Stimulated activated memory B cell treated with anti-CD40 and anti-IgM and Interleukin-4, amounts not matched to agents 10 μg/mL and 1 μg/mL and 100 μg/mL, for 72 hours (primary cell): ENCODE results near the gene CHERP.

ENCODE experiments used
- ATAC-seq: fragments of 150-1000 bp; cut with Tn5 transposase; 2 replicates; pipeline ENCODE4 v1.10.0; 2021
- H3K27ac Mint-ChIP-seq: one replicate; pipeline ENCODE4 v1.8.0; 2022; ENCODE audit warnings: mild to moderate bottlenecking, mixed read lengths
- H3K27me3 Mint-ChIP-seq: one replicate; pipeline ENCODE4 v1.8.0; 2022; ENCODE audit warnings: mixed read lengths
- H3K36me3 Mint-ChIP-seq: one replicate; pipeline ENCODE4 v1.8.0; 2022; ENCODE audit warnings: mixed read lengths
- H3K4me1 Mint-ChIP-seq: one replicate; pipeline ENCODE4 v1.8.0; 2022; ENCODE audit warnings: mixed read lengths
- H3K4me3 Mint-ChIP-seq: one replicate; pipeline ENCODE4 v1.8.0; 2022; ENCODE audit warnings: mild to moderate bottlenecking, moderate library complexity, mixed read lengths
- H3K9me3 Mint-ChIP-seq: one replicate; pipeline ENCODE4 v1.8.0; 2022; ENCODE audit warnings: mixed read lengths

CHERP gene

DNA sequence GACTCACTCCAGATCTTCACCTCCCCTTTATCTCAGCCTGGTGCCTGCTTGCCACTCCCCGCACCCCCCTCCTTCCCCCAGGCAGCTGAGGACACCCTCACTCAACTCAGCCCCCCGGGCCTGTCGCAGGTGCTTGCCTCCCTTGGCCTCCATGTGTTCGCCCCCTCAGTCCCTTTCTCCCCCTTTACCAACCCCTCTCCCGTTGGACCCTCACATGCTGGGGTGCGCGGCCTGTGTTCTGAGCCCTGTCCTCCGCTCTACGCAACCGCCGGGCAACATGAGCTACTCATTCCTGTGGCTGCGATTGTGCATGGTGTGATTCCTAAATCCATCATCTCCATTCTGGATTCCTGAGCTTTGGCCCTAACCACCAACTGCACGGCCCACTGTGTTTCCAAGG lies 5.1 kb downstream of the CHERP start:
- peaks cover 71% of the 10 kb centered on the region for H3K36me3 Mint-ChIP-seq
- peaks cover 57% of the 10 kb centered on the region for H3K4me1 Mint-ChIP-seq
- H3K27ac Mint-ChIP-seq, result peak overlapping the region; percentile 8
- no peak for ATAC-seq
- H3K4me3 Mint-ChIP-seq, result no peak overlapping the region
- H3K9me3 Mint-ChIP-seq, result no peaks in the 10 kb centered on the region
- H3K27me3 Mint-ChIP-seq, result no peaks in the 10 kb centered on the region

DNA sequence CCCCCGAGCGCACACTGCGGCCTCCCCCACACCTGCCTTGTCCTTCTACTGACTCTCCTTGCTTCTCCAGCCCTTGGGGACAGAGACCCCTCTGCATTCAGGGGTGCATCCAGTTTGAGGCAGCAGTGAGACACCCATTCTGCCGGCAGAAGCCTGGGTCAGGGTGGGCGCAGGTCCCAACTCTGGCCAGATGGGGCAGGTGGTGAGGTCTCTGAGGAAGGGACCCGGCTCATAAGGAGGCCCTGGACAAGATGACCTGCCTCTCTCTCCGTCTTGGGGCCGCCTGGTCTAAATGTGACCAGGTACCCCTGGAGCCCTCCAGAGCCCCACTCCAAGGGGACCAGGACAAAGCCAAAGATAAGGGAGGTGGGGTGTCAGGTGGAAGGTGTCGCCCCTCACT lies 6.1 kb downstream of the CHERP start:
- Mint-ChIP-seq H3K4me3 (no peak overlapping the region), H3K4me1 (peaks cover 51% of the 10 kb centered on the region), H3K36me3 (peaks cover 81% of the 10 kb centered on the region), H3K27ac (peak overlapping the region; percentile 8), H3K27me3 (no peaks in the 10 kb centered on the region), H3K9me3 (no peaks in the 10 kb centered on the region)
- ATAC-seq, result no peak

DNA sequence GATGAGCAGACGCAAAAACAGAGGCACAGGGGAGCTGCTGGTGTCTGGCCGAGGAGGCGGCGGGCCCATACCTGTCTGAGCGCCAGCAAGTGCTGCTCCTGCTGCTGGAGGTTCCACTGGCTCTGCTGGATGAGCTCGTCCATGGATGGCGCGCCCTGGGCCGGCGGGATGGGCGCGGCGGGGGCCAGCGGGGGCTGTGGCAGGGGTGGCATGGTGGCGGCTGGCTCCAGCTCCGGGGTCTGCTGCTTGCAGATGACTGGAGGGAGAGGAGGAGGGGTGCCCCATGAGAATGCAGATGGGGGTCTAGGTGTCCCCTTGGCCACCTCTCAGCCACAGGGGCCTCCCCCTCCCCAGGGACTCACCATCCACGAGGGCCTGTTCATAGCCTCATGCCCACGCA lies 6.9 kb downstream of the CHERP start:
- Mint-ChIP-seq H3K9me3 (no peaks in the 10 kb centered on the region), H3K4me3 (no peak overlapping the region), H3K27ac (no peak overlapping the region), H3K36me3 (peaks cover 87% of the 10 kb centered on the region), H3K27me3 (no peaks in the 10 kb centered on the region), H3K4me1 (peaks cover 46% of the 10 kb centered on the region)
- ATAC-seq, result no peak

DNA sequence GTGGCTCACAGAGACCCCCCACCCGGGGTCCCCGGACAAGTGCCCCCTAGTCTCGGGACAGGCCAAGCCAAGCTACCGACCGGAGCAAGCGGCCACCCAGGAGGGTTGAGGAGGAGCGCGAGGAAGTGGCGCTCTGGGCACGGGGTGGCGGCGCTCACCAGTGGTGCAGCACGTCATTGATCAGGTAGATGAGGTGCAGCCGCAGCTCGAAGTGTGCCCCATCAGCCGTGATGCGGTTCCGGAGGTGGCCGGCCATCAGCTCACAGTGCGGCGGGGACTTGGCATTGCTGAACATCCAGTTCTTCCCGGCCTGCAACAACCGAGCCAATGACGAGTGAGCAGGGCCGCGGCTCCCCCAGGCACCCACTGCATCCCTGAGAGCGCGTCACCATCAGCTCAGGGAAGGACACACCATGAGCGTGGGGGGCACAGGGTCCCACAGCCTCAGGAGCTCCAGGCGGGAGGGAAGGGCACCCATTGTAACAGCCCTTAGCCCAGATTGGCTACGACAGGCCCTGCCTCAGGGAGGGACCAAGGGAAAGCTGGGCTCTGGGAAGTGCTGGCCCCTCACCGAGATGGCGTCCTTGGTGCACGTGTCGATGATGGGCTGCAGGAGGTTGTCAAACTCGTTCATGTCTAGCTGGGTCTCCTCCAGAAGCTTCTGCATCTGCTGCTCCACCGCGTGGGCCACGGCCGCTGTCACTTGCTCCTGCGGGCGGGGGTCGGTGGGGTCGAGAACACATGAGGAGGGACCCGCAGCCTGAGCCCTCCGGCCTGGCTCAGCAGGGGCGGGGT lies 9.6 kb downstream of the CHERP start:
- no peaks in the 10 kb centered on the region for H3K27me3 Mint-ChIP-seq
- H3K36me3 Mint-ChIP-seq, result peaks cover 79% of the 10 kb centered on the region
- H3K4me1 Mint-ChIP-seq, result peaks cover 18% of the 10 kb centered on the region
- no peaks in the 10 kb centered on the region for H3K9me3 Mint-ChIP-seq
- peak overlapping the region; percentile 42 for H3K27ac Mint-ChIP-seq
- no peak for ATAC-seq
- no peak overlapping the region for H3K4me3 Mint-ChIP-seq

DNA sequence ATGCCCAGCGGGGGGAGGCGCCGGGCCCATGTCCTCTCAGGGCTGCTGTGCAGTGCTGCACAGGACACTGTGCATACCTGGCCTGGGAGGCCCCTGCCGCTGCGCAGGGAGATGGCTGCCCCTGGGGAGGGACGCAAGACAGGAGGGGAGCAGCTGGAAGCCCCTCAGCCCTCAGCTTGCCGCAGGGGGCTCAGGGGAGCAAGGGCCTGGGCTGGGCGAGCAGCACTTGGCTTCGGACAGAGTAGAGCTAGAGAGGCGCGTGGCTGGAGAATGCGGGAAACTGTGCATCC lies 10.9 kb downstream of the CHERP start:
- Mint-ChIP-seq H3K27me3 (no peaks in the 10 kb centered on the region), H3K4me3 (no peak overlapping the region), H3K27ac (no peak overlapping the region), H3K4me1 (peaks cover 6% of the 10 kb centered on the region), H3K36me3 (peaks cover 68% of the 10 kb centered on the region), H3K9me3 (no peaks in the 10 kb centered on the region)
- ATAC-seq, result no peak

DNA sequence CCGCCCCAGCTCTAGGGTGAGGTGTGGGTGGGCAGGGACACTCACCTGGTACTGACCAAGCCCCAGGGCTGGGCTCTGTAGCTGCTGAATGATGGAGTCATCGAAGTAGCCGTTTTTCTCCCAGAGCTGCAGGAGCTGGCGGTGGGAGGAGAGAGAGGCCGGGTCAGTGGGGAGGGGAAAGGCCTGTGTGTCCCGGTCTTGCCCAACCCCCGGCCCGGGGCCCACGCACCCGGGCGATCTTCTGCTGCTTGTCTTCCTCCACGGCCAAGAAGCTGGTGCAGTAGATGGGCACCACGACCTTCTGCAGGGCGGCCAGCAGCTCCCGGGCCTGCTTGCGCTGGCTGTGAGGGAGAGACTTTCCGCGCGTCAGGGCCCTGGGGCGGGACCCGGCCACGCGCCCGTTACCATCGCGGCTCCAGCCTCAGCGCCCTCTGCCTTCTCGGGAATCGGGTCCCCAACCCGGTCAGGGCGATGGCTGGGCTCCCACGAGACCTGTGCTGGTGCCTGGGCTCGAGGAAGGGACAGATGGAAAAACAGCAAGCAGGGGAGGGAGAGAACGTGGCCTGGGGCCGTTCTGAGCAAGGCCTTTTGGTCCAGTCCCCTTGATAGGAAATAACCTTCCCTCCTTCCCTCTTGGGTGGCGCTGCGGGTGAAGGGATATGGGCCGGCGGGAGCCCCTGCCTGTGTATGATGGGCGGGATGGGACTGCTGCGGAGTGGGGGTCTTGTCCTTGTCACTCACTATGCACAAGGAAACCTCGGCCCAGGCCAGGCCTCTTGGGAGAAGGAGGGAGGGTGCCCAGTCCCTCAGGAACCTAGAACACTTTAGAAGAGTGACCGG lies 11.5 kb downstream of the CHERP start:
- Mint-ChIP-seq H3K9me3 (no peaks in the 10 kb centered on the region), H3K4me1 (peaks cover under 1% of the 10 kb centered on the region), H3K27ac (no peak overlapping the region), H3K27me3 (no peaks in the 10 kb centered on the region), H3K4me3 (no peak overlapping the region), H3K36me3 (peaks cover 67% of the 10 kb centered on the region)
- no peak for ATAC-seq

DNA sequence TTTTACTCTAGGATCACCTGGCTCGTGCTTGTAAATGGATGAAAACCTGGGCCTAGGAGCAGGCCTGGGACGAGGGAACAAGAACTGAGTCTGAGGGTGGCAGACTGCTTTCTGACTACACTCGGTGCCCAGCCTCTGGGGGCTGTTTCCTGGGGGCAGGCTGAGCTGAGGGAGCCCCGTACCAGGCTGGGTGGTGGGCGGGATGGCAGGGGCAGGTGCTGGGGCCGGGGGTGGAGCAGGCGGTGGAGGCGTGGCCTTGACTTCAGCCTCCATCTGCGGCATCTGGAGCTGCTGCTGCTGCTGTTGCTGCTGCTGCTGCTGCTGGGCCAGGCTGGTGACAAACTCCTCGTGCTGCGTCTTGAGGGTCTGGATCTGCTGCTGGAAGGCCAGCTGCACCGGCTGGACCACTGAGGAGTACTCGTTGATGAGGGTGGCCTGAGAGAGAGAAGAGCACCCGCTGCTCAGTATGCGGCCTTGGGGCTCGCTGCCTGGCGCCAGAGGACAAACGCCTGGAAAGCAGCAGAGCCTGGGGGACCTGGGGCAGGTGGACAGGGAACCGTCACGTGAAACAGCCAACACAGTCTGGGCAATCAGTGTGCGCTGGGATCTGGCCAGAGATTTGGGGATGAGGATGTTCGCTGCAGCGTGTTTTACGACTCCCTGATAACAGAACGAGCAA lies 12.6 kb downstream of the CHERP start:
- no peak for ATAC-seq

DNA sequence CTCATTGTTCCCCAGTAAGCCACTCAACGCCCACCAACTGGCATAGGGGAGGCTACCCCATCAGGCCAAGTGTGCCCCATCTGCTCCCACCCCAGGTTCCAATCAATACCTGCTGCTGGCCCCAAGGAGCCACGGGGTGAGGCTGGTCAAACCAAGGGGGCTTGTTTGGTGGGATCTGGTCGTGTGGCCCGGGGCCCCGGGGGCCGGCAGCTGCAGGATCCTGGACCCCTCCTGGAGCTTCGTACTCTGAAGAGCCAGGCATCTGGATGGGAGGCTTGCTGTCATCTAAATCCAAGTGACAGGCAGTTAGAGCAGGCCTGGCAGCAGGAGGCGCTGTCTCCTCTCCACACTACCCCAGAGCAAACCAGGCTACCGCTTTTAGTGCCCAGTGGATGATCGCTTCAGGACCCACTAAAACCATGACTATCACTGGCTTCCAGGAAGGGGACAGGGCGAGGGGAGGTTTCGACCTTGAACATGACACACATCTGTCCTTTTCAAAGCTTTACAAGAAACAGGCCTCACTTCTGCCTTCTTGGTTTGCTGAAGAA lies 14.2 kb downstream of the CHERP start:
- Mint-ChIP-seq H3K27ac (peak overlapping the region; percentile 62), H3K36me3 (peaks cover 59% of the 10 kb centered on the region), H3K27me3 (no peaks in the 10 kb centered on the region), H3K4me1 (no peaks in the 10 kb centered on the region), H3K9me3 (no peaks in the 10 kb centered on the region), H3K4me3 (no peak overlapping the region)
- ATAC-seq, result no peak

More for the DNA sequence above, 12.6 kb downstream of the CHERP start:
- Mint-ChIP-seq H3K36me3 (peaks cover 62% of the 10 kb centered on the region), H3K27me3 (no peaks in the 10 kb centered on the region), H3K4me1 (no peaks in the 10 kb centered on the region), H3K27ac (no peak overlapping the region), H3K9me3 (no peaks in the 10 kb centered on the region), H3K4me3 (no peak overlapping the region)

DNA sequence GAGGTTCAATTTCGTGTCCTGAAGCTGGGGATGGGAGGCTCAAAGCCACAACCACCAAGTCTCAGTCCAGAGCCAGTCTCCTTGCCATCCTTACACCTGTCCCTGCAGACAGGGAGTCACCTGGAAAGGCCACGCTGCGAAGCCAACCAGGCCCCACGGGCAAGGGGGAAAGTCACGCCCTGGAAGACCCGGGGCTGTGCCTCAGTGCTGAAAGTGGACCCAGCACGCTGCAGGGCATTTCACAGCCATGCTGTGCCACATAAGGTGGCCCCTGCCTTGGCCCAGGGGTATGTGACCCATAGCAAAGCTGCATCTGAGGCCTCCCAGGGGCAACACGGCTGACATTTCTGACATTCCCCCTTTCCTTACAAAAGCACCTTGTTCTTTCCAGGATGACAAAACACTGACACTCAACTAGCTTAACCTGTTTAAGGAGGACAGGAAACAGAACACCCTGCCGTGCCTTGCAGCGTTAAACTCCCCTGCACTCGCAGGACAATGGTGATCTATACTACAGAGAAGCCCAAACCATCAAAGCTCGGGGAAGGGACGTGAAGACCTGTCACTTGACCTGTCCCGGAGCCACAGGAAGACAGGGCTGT lies 14.8 kb downstream of the CHERP start:
- Mint-ChIP-seq H3K27me3 (no peaks in the 10 kb centered on the region), H3K36me3 (peaks cover 61% of the 10 kb centered on the region), H3K9me3 (no peaks in the 10 kb centered on the region), H3K27ac (peak overlapping the region; percentile 62), H3K4me3 (no peak overlapping the region), H3K4me1 (no peaks in the 10 kb centered on the region)
- no peak for ATAC-seq

DNA sequence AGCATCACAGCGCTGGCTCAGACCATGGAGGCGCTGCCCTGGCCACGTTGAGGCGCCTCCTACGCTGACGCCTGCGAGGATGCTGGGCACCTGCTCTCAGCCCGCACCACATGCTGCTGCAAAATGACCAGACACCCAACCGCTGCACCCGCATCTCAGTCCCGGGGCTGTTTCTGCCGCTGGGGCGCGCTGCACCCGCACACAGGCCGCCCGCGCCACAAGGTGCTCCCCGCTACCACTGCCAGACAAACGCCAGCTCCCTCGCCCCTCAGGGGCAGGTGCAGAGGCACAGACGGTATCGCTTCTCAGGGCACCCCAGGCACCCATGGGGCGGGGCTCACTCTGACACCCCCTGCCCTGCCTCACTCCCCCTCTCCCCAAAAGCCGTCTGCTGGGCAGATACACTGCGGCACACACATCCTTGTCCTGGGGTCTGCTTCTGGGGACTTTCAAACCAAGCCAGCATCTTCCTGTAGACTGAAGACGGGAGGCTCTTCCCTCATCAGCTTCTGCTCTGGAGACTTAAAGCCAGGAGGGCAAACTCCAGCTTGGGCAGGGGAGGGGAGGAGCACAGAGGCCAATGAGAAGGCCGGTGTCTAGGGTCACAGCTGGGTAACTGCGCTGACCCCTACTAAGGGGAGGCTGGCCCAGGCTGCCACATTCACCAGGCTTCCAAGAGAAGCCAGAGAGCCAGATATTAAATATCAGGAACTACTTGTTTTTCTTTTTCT lies 16.3 kb downstream of the CHERP start:
- Mint-ChIP-seq H3K4me3 (no peak overlapping the region), H3K27ac (no peak overlapping the region), H3K4me1 (no peaks in the 10 kb centered on the region), H3K36me3 (peaks cover 58% of the 10 kb centered on the region), H3K27me3 (no peaks in the 10 kb centered on the region), H3K9me3 (no peaks in the 10 kb centered on the region)
- ATAC-seq, result no peak

DNA sequence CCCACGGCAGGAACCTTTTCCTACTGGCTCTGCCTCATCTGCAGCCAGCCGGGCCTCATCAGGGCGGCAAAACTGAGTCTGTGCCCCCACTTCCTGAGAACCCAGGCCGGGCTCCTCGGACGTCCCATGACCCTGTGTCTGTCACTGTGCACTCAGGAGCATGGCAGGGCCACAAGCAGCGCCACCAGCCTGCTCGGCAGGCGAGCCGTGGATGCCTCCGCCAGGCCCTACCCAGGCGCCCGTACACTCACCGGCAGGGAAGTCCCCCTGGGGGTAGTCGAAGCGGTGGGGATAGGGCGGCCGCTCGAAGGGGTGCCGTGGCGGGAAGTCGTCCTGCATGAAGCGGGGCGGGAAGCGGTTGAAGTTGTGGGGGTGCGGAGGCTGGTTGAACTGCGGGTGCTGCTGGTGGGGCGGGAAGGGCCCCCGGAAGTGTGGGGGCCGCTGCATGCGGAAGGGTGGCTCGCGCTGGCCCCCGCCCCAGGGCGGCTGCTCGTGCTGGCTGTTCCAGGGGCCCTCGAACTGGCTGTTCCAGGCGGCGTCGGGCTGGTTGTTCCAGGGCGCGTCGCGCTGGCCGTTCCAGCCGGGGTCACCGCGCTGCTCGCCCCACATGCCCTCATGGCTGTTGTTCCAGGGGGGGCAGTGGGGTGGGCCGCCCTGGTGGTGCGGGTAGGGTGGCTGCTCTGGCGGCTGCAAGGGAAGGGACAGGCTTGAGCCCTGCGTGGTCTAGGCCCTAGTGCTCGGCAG lies 17.1 kb downstream of the CHERP start:
- H3K9me3 Mint-ChIP-seq, result no peaks in the 10 kb centered on the region
- peaks cover 63% of the 10 kb centered on the region for H3K36me3 Mint-ChIP-seq
- peak; percentile 22 for ATAC-seq
- no peaks in the 10 kb centered on the region for H3K27me3 Mint-ChIP-seq
- no peak overlapping the region for H3K27ac Mint-ChIP-seq
- H3K4me3 Mint-ChIP-seq, result no peak overlapping the region
- H3K4me1 Mint-ChIP-seq, result no peaks in the 10 kb centered on the region

DNA sequence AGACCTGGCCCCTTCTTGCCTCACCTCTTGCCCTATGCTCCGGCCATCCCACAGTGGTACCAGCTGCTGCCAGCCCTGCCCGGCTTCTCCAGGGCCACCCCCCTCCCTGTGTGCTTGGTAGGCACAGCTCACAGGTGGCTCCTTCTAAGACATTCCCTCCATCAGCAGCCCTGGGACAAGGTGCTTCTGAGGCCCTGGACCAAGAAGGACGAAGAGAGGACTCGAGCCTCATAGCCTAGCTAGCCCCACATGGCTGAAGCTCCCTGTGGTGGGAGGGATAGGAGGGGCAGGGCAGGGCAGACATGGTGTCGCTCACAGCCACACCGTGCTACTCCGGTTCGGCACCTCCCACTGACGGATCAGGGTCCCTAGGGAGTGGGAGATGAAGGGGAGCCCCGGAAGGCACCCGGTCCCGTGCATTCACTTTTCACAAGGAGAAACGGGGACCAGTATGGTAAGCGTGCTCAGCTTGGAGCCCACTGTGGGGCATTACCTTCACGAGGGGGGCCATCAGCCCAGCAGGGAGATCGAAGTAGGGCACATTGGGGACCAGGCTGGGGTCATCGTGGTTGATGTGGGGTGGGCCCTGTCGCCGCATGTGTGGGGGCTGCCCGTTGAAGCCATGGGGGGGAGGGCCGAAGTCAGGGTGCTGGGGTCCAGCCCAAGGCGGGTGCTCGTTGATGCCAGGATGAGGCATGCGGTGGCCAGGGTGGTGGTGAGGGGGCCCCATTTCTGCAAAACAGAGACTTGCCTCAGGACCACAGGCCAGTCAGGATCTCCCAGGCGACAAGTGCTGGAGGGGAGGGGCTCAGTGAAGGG lies 19.5 kb downstream of the CHERP start:
- H3K27me3 Mint-ChIP-seq, result no peaks in the 10 kb centered on the region
- peaks cover 71% of the 10 kb centered on the region for H3K36me3 Mint-ChIP-seq
- H3K27ac Mint-ChIP-seq, result no peak overlapping the region
- no peak overlapping the region for H3K4me3 Mint-ChIP-seq
- no peak for ATAC-seq
- H3K4me1 Mint-ChIP-seq, result no peaks in the 10 kb centered on the region
- no peaks in the 10 kb centered on the region for H3K9me3 Mint-ChIP-seq

DNA sequence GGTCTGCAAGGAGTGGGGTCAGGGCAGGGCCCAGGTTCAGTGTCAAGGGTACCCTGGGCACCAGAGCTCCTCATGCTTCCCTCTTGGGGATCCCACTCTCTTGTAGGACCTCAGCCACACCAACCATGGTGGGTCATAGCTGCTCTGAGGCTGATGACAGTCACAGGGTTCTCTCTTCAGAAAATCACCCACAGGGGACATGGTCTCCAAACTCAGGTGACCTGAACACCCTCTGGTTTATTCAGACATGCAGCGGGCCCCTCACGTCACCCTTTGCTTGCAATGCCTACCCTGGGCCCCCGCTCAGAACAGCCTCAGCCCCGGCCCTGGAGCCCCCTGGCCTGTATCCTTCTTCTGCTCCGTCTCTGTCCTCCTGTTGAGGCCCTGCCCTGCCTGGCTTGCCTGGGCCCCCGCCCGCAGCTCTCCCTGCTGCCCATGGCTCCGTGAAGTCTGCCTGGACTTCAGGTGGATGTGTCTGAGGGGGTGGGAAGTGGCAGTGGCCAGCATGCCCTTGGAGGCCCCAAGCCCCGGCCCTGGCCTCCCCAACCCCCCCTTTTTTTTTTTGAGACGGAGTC lies 20.4 kb downstream of the CHERP start:
- Mint-ChIP-seq H3K4me3 (no peak overlapping the region), H3K4me1 (no peaks in the 10 kb centered on the region), H3K27me3 (no peaks in the 10 kb centered on the region), H3K9me3 (no peaks in the 10 kb centered on the region), H3K36me3 (peaks cover 77% of the 10 kb centered on the region), H3K27ac (no peak overlapping the region)
- no peak for ATAC-seq
